ENCODE results near the gene SLC29A1. TPM values are rescaled to one million over a fixed set of nuclear protein-coding genes. Genes with fewer than 3 reads are reported as not detected.

The SLC29A1 gene
- total RNA-seq, 2 donors from 2014 or later = 17.0 to 19.1 TPM

GRCh38 chr6:44275749-44276648 is 52.6 kb downstream of the SLC29A1 start:
- peaks cover 4% of the 10 kb centered on the region for H3K4me1 ChIP-seq
- no peak overlapping the region for H3K9ac ChIP-seq (ENCODE audit: low read depth in 2 of 2, low read length in 2 of 2)
- no peak overlapping the region for H3K27ac ChIP-seq
- TF ChIP-seq CTCF (IDR thresholded peaks at IDR 0.05) = no peak
- intact Hi-C loops (cut with DNase I) = no loop called here
- no peaks in the 10 kb centered on the region for H3K9me3 ChIP-seq
- H3K4me3 ChIP-seq = peak overlapping the region; percentile 13
- no peaks in the 10 kb centered on the region for H3K36me3 ChIP-seq
- no peak for DNase-seq
- H3K27me3 ChIP-seq = peaks cover 37% of the 10 kb centered on the region

GRCh38 chr6:44276667-44277640 is 53.6 kb downstream of the SLC29A1 start:
- Histone ChIP-seq H3K4me1 (peaks cover 4% of the 10 kb centered on the region), H3K4me3 (no peak overlapping the region), H3K36me3 (no peaks in the 10 kb centered on the region), H3K27ac (no peak overlapping the region), H3K27me3 (peaks cover 30% of the 10 kb centered on the region), H3K9ac (ENCODE audit: low read depth in 2 of 2, low read length in 2 of 2) (no peak overlapping the region), H3K9me3 (no peaks in the 10 kb centered on the region)
- no peak for DNase-seq
- intact Hi-C loops (cut with DNase I) = no loop called here
- TF ChIP-seq CTCF (IDR thresholded peaks at IDR 0.05) = no peak

- no peak for DNase-seq
- H3K36me3 ChIP-seq = no peaks in the 10 kb centered on the region
- H3K27me3 ChIP-seq = peaks cover 25% of the 10 kb centered on the region
- peaks cover 4% of the 10 kb centered on the region for H3K4me1 ChIP-seq
- no peak overlapping the region for H3K4me3 ChIP-seq
- no peak for TF ChIP-seq CTCF (IDR thresholded peaks at IDR 0.05)
- intact Hi-C loops (cut with DNase I) = no loop called here
- H3K27ac ChIP-seq = no peak overlapping the region
- no peaks in the 10 kb centered on the region for H3K9me3 ChIP-seq
- H3K9ac ChIP-seq (ENCODE audit: low read depth in 2 of 2, low read length in 2 of 2) = no peak overlapping the region
Observed at GRCh38 chr6:44277763-44278162, 54.4 kb downstream of the SLC29A1 start.

DNA sequence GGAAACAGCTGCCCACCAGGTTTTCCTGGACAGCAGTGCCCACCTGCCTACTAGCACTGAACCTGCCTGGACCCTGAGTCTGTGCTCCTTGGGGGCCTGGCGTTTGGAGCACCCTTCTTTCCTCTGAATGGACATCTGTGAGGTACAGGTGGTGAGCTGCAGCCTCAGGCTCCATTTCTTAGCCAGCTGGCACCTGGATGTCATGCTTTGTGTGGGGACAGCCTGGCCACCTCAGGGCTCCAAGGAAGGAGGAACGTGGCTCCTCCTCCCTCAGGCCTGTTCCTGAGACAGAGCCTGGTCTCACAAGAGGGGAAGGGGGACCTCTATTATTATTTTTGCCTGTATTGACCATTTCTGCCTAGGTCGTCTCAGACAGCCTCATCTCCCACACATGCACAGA is 54.9 kb downstream of the SLC29A1 start:
- peaks cover 4% of the 10 kb centered on the region for H3K4me1 ChIP-seq
- no peaks in the 10 kb centered on the region for H3K36me3 ChIP-seq
- no peak overlapping the region for H3K9ac ChIP-seq (ENCODE audit: low read depth in 2 of 2, low read length in 2 of 2)
- H3K27me3 ChIP-seq = peaks cover 21% of the 10 kb centered on the region
- no peak overlapping the region for H3K27ac ChIP-seq
- no peaks in the 10 kb centered on the region for H3K9me3 ChIP-seq
- DNase-seq = no peak
- no peak for TF ChIP-seq CTCF (IDR thresholded peaks at IDR 0.05)
- H3K4me3 ChIP-seq = no peak overlapping the region
- intact Hi-C loops (cut with DNase I) = no loop called here
